Gastroesophageal sphincter (tissue), 4 donors: ENCODE results near the gene SAMD1. TPM values are rescaled to one million over a fixed set of nuclear protein-coding genes. Genes with fewer than 3 reads are reported as not detected.

ENCODE experiments used
- ATAC-seq: fragments of 150-250 bp; one replicate; pipeline ENCODE4 v1.9.1; 2016; ENCODE audit warnings: mild to moderate bottlenecking, moderate library complexity
- H3K27ac ChIP-seq, 4 donors: fragments of 200-600 bp; sonication (generic) in 3 of 4; 1 replicate in 3 of 4; 2 replicates in 1 of 4; pipeline ENCODE4 v1.5.1; 2016 to 2019
- H3K27me3 ChIP-seq: fragments of 200-600 bp; sonication (generic); one replicate; pipeline ENCODE4 v1.5.1; 2019
- H3K36me3 ChIP-seq, 2 donors: fragments of 200-600 bp; sonication (generic); one replicate each; pipeline ENCODE4 v1.5.1; 2019; ENCODE audit warnings: control low read depth in 1 of 2
- H3K4me1 ChIP-seq, 3 donors: fragments of 200-600 bp; sonication (generic); 1 replicate in 2 of 3; 2 replicates in 1 of 3; pipeline ENCODE4 v1.5.1; 2016 to 2019; ENCODE audit warnings: control low read depth in 2 of 3
- H3K4me3 ChIP-seq, 2 donors: fragments of 200-600 bp; sonication (generic); one replicate each; pipeline ENCODE4 v1.5.1; 2019; ENCODE audit warnings: mild to moderate bottlenecking in 1 of 2, moderate library complexity in 1 of 2
- H3K9me3 ChIP-seq, 3 donors: fragments of 200-600 bp; sonication (generic); one replicate each; pipeline ENCODE4 v1.5.1; 2017 to 2019; ENCODE audit warnings: control low read depth in 2 of 3
- CTCF ChIP-seq, 4 experiments: fragments of 200-600 bp in 2 of 4; fragments of 450-650 bp in 2 of 4; sonication (generic) in 1 of 4; IDR thresholded peaks; one replicate each; pipeline ENCODE4 v1.5.1; 2017 to 2019; ENCODE audit warnings: antibody characterized with exemption in 4 of 4, mild to moderate bottlenecking in 2 of 4, moderate library complexity in 2 of 4
- EP300 ChIP-seq: sonication (generic); formaldehyde crosslinking; IDR thresholded peaks from one replicate; pipeline ENCODE4 v1.6.1; 2017; ENCODE audit warnings: antibody characterized with exemption, mild to moderate bottlenecking
- POLR2A ChIP-seq, 2 donors: fragments of 450-650 bp; IDR thresholded peaks; one replicate each; pipeline ENCODE4 v1.6.1; 2017; ENCODE audit warnings: antibody characterized with exemption in 2 of 2, mild to moderate bottlenecking in 2 of 2, moderate library complexity in 1 of 2
- POLR2AphosphoS5 ChIP-seq: sonication (generic); formaldehyde crosslinking; IDR thresholded peaks from one replicate; pipeline ENCODE4 v1.6.1; 2017; ENCODE audit warnings: antibody characterized with exemption
- WGBS, 2 donors: methylation state at CpG; one replicate each; pipeline ENCODE4 v1.1.5; 2018; ENCODE audit warnings: low coverage in 1 of 2; 5-methylcytosine and 5-hydroxymethylcytosine counted together
- total RNA-seq, 4 donors: library from RNA; depleted of rRNA; stranded (reverse); fragments of >200 nt; gene quantifications; one replicate each; pipeline ENCODE4 v1.1.0, GENCODE V29; 2016

The SAMD1 gene
- total RNA-seq, 4 donors from 2014 or later, result 21.9 to 61.3 (median 41.3) TPM

- Histone ChIP-seq H3K4me3 (no peak overlapping the region), H3K4me1 (peaks cover 0 to 28% (median 10%) of the 10 kb centered on the region in 3 donors), H3K36me3 (no peaks in the 10 kb centered on the region), H3K27me3 (peaks cover 61% of the 10 kb centered on the region), H3K9me3 (peaks cover 0 to 1% (median 0%) of the 10 kb centered on the region in 3 donors), H3K27ac (no peak overlapping the region)
- ATAC-seq, result no peak
- TF ChIP-seq POLR2A (IDR thresholded peaks at IDR 0.05) (no peak), POLR2AphosphoS5 (no peak), CTCF (IDR thresholded peaks at IDR 0.05) (no peak), EP300 (no peak)
- WGBS, 2 donors, result 16 to 30% methylated on average over 13 to 17 of the region's 17 CpGs
Measured at GRCh38 chr19:14058182-14059092, 32.1 kb downstream of the SAMD1 start.

GRCh38 chr19:14056741-14057356 is 33.7 kb downstream of the SAMD1 start:
- Histone ChIP-seq H3K27me3 (peaks cover 48% of the 10 kb centered on the region), H3K4me1 (peaks cover 0 to 28% (median 10%) of the 10 kb centered on the region in 3 donors), H3K27ac (no peak overlapping the region), H3K36me3 (peaks cover 0 to 4% of the 10 kb centered on the region in 2 donors), H3K9me3 (peaks cover 0 to 9% (median 0%) of the 10 kb centered on the region in 3 donors), H3K4me3 (peak overlapping the region in 1 of 2 donors; percentile 50)
- 33 to 40% methylated on average over 6 to 8 of the region's 19 CpGs for WGBS, 2 donors
- TF ChIP-seq POLR2A (IDR thresholded peaks at IDR 0.05), result no peak
- no peak for TF ChIP-seq POLR2AphosphoS5
- no peak for TF ChIP-seq CTCF (IDR thresholded peaks at IDR 0.05)
- no peak for TF ChIP-seq EP300
- no peak for ATAC-seq

DNA sequence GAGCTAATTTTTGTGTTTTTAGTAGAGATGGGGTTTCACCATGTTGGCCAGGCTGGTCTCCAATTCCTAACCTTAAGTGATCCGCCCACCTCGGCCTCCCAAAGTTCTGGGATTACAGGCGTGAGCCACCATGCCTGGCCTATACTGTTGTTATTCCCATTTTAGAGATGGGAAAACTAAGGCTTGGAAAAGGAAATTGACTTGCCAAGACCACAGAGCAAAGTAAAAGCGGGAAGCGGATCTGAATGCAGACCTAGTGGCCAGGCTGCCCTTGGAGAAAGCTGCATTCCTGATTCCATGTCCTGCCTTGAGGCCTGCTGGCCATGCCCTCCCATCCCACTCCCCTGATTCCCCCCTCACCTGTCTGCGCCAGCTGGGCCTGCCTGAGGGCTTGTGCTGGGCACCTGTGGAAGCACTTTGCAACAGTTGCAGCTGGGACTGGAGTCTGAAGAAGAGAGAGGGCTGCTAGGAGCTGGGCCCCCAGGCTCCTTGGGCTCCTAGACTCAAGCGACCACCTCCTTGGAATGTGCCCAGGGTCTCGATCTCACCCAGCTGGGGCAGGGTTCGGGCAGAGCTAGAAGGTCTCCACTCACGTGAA is 34.4 kb downstream of the SAMD1 start:
- WGBS, 2 donors, result 93 to 100% methylated on average over 2 to 3 of the region's 10 CpGs
- ATAC-seq, result no peak

DNA sequence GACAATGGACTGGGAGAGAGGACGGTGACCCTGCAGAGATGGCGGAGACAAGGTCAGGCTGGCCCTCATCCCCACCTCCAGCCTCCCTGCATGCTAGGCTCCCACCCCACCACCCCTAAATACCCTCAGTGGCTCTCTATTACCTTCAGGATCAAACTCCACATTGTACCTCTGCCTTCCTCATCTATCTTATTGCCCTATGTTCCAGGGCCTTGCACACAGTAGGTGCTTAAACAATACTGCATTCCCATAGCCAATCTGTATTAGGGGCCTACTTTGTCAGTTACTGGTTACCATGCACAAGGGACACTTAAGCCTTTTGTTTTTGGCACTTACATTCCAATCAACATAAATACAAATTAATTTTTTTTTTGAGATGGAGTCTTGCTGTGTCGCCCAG is 35.2 kb downstream of the SAMD1 start:
- ATAC-seq, result no peak
- no peak overlapping the region for H3K4me3 ChIP-seq
- 80 to 90% methylated on average over 1 to 2 of the region's 3 CpGs for WGBS, 2 donors
- peaks cover 0 to 28% (median 10%) of the 10 kb centered on the region in 3 donors for H3K4me1 ChIP-seq
- H3K9me3 ChIP-seq, result peaks cover 0 to 9% (median 0%) of the 10 kb centered on the region in 3 donors
- TF ChIP-seq POLR2AphosphoS5 (no peak), POLR2A (IDR thresholded peaks at IDR 0.05) (no peak), CTCF (IDR thresholded peaks at IDR 0.05) (no peak), EP300 (no peak)
- H3K36me3 ChIP-seq, result peaks cover 0 to 7% of the 10 kb centered on the region in 2 donors
- peaks cover 33% of the 10 kb centered on the region for H3K27me3 ChIP-seq
- no peak overlapping the region for H3K27ac ChIP-seq

More for the DNA sequence above, 34.4 kb downstream of the SAMD1 start:
- Histone ChIP-seq H3K27ac (no peak overlapping the region), H3K36me3 (peaks cover 0 to 7% of the 10 kb centered on the region in 2 donors), H3K9me3 (peaks cover 0 to 9% (median 0%) of the 10 kb centered on the region in 3 donors), H3K4me3 (no peak overlapping the region), H3K27me3 (peaks cover 41% of the 10 kb centered on the region), H3K4me1 (peaks cover 0 to 28% (median 10%) of the 10 kb centered on the region in 3 donors)
- no peak for TF ChIP-seq POLR2AphosphoS5
- TF ChIP-seq EP300, result no peak
- TF ChIP-seq CTCF (IDR thresholded peaks at IDR 0.05), result no peak
- no peak for TF ChIP-seq POLR2A (IDR thresholded peaks at IDR 0.05)
